ENCODE results near the gene OGN.
"Not testable (repeated sequence)": the region's sequence is repeated elsewhere in the genome, so short reads cannot be mapped to it uniquely, and the experiment has no call there.

The OGN gene

GRCh38 chr9:92404042-92404836 lies at the start of gene OGN:
TSS of gene OGN (minus strand) at chr9:92404578. CDS start at chr9:92403407, 1,171 bp downstream.
- no peak for DNase-seq (ENCODE audit: low read depth)

GRCh38 chr9:92446536-92446935 lies 42.2 kb upstream of the OGN start:
- DNase-seq (ENCODE audit: low read depth), result no peak

DNA sequence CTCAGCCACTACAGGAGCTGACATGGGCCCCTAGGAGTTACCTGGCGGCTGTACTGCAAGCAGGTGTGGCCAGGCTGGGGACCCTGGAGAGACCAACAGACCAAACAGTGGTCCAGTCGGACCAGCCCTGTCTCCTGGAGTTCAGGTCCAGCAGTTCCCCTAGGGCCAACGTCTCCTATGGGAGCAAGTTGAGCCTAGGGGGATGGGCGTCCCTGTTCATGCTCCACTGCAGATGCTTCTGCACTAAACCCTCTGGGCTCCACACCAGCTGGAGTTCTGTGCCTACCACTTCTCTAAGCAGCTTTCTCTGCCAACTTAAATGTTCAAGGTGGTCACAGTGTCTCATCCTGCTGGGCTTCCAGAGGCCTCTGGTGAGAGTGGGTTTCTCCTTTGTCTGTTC lies 40.5 kb upstream of the OGN start:
- no peak for DNase-seq (ENCODE audit: low read depth)

DNA sequence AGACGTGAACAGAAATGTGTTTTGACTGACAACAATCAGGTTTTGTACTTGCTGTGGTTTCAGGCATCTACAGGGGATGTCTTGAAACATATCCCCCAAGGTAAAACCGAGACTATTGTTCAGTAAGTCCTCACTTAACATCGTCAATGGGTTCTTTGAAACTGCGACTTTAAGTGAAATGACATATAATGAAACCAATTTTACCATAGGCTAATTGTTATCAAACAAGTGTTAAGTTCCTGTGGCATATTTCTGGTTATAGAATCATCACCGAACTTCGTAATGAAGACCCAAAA lies 36.3 kb upstream of the OGN start:
- DNase-seq (ENCODE audit: low read depth), result no peak

DNA sequence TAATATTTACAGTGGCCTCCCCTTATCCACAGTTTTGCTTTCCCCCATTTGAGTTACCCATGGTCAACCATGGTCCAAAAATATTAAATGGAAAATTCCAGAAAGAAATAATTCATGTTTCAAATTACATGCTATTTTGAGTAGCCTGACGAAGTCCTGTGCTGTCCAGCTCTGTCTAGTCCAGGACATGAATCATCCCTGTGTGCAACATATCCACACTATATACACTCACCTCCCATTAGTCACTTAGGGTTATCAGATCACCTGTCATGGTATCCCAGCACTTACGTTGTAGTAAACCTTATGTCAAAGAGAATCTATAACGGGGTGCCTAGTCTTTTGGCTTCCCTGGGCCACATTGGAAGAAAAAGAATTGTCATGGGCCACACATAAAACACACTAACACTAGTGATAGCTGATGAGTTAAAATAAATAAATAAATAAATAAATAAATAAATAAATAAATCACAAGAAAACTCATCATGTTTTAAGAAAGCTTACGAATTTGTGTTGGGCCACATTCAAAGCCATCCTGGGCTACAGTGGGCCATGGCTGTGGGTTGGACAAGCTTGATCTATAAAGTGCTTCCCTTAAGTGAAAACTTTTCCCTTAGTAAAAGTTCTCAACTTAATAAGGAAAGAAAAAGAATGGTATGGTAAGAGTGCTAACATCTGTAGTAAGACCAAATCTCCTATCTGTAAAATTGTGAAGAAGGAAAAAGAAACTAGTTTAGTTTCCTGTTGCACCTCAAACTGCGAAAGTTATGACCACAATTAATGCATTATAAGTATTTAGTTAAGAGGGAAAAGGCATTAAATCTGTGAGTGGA lies 35.8 kb upstream of the OGN start:
- DNase-seq (ENCODE audit: low read depth), result no peak

GRCh38 chr9:92438900-92439526 lies 34.6 kb upstream of the OGN start:
- no peak for DNase-seq (ENCODE audit: low read depth)

DNA sequence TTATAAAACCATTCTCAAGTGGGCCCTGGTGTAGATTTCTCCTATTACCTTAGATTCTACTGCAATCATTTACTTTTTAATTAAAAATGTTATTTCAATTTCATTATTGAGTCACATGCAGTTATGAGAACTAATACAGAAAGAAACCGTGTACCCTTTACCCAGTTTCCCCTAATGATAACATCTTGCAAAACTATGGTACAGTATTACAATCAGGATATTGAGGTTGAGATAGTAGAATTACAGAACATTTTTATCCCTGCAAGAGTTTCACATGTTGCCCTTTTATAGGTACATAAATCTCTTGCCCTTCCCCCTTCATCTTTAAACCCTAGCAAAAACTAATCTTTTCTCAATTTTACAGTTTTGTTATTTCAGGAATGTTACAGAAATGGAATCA lies 30.9 kb upstream of the OGN start:
- no peak for DNase-seq (ENCODE audit: low read depth)

DNA sequence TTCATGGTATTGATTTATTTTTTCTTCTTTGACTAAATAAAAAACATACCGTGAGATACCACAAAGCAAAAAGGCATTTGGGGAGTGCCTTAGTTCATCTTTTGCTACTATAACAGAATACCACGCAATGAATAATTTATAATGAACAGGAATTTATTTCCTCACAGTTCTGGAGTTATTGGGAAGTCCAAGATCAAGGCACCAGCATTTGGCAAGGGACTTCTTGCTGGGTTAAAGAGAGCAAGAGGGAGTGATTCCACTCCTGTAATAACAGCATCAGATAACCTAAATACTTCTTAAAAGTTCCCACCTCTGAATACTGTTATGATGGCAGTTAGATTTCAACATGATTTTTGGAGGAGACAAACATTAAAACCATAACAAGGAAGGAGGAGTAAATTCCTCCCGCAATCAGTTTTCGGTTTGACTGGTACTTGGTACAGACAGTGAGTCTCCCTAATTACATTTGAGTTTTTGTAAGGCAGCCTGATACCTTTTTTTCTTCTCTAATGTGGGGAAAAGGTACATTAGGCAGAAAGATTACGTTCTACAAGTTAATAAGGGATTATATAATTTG lies 28.7 kb upstream of the OGN start:
- DNase-seq (ENCODE audit: low read depth), result no peak

- DNase-seq (ENCODE audit: low read depth), result no peak
Observed at GRCh38 chr9:92432350-92432749, 28.0 kb upstream of the OGN start.

DNA sequence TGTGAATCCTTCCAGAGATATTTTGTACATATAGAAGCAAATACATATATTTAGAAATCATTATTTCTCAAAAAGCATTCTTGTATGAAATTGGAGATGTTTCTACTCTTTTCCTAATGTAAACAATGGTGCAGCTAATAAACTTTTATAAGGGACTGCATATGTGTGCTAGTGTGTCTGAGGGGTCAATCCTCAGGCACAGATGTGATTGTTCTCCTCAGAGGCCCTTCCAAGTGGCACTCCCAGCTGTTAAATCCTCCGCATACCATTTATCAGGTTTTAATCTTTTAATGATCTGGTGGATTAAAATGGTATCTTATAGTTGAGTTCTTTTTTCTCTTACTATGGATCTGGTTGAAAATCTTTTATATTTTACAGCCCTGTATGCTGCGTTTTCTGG lies 25.5 kb upstream of the OGN start:
- no peak for DNase-seq (ENCODE audit: low read depth)

- DNase-seq (ENCODE audit: low read depth), result no peak
Observed at GRCh38 chr9:92426501-92427145, 22.2 kb upstream of the OGN start.

DNA sequence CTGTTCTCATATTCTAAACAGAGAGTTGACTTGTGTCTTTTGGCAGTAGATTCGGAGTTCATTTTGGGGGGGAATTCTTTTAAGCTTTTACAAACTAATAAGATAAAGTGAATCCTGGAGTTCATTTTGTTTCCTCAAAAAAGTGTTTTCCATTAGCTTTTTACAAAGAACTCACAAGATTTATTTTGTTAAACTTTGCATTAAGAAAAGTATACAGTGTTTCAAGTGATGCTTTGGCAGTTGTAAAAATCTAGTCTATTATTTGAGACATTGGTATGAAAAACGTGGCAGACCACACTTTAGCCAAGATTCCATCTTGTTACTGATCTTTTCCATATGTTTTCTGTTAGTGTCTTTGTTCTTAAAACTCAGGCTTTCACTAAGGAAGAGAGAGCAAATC lies 21.1 kb upstream of the OGN start:
- DNase-seq (ENCODE audit: low read depth), result no peak

DNA sequence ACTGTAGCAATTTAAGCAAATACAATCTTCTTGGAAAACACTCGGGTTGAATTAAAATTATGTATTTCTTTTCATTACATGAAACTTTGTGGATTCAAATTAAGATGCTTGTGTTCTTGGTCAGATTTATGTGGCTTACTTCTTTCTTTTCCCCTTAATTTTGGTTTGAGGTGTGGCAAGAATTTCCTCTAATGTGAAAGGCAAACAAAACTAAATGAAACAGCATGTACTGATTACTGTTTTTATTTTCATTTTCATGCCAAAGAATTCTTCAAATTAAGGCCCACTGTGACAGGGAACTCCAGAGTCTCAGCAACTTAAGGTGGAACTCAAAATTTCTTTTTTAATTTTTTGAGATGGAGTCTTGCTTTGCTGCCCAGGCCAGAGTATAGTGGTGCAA lies 20.0 kb upstream of the OGN start, which contains the start of gene OMD:
TSS of gene OMD (minus strand) at position 132 of the 400 bp plus-strand sequence. CDS start 6,913 bp downstream, outside the sequence.
- no peak for DNase-seq (ENCODE audit: low read depth)

DNA sequence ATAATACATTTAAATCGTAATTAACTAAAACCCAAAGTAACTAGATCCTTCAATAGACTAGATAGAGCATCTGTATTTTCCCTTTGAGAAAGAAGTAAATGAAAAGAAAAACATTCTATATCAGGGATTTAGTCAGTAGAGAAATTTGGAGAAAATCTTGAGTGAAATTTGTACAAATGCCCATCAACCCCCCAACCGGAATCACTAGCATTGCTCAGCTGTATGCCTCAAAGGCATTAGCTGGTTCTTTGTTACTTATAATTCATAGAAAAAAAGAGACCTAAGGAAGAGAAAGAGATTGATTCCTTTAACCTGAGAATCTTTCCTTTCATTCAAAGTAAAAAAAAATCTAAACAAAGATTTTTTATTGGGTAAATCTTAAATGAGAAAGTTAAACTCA lies 19.2 kb upstream of the OGN start:
- no peak for DNase-seq (ENCODE audit: low read depth)

DNA sequence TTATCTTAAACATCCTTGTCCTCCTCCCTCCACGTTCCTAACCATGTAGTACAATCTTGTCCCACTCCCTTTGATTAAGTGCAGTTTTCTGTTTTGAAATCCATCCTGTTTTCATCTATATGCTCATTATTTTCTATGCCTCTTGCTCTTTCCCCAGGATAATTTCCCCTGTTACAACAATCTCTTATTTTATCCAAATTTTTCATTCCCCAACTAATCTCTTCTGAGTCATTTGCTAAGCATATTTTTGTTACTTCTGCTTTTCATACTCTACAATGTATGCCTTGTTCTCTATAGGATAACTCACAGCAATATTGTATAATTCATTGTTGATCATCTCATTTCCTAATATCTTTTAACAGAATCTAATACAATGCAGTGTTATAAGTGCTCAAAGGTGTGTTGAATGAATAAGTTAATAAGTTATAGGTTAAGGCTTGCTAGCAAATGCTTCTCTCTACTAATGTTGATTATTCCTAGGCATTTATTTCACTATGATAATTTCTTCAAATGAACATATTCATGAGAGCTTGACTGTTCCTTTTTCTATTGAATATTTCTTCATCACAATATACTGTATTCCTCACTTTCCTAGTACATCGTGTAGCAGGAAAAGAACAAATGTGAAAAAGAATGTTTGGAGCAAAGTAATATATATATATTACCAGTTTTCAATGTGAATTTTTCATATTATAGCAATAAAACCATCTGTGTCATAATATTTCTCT lies 18.4 kb upstream of the OGN start:
- DNase-seq (ENCODE audit: low read depth), result no peak

- DNase-seq (ENCODE audit: low read depth), result no peak
Observed at GRCh38 chr9:92414566-92414965, 10.2 kb upstream of the OGN start.

GRCh38 chr9:92411157-92411556 lies 6.8 kb upstream of the OGN start:
- DNase-seq (ENCODE audit: low read depth), result not testable (repeated sequence)

DNA sequence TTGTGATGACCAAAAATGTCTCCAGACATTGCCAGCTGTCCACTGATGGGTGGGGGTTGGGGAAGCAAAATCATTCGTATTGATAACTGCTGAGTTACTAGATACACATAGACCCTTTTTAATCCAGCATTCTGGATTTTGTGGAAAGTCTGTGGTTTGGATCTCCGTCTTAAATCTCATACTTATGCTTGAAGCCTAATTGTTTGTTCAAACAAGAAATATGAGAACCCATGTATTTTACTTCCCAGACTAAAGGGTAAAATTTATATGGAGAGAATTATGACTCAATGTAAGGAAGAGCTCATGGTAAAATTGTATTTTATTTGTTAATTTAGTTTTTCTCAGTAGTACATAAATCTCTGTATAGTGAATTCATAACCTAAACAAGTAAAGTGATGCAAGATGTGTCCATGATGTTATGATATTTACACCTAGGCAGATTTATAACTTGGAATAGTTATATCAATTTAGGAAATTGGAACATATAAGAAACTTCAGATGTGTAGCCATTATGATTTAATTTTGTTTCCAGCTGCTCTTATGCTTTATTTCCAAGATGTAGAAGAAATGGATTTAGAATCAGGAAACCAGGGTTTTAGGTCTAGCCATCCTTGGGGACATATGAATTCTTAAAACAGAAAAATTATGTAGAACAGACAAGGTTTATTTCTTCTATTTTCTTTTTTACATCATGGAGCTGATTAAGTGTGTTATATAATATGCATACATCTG lies 4.5 kb upstream of the OGN start:
- DNase-seq (ENCODE audit: low read depth), result no peak

GRCh38 chr9:92407818-92408217 lies 3.4 kb upstream of the OGN start:
- DNase-seq (ENCODE audit: low read depth), result no peak

DNA sequence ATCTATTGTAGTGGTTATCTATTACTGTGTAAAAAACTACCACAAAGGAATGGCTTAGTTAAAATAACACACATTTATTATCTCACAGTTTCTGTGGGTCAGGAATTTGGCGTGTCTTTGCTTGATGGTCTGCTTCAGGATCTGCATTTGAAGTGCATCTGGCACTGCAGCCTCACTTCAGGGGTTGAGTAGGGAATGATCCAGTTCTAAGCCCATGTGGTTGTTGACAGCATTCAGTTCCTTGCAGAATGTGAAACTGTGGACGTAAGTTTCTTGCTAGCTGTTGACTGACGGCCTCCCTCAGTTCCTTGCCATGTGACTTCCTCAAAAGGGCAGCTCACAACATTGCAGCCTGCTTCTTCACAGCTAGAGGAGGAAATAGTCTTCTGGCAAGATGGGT lies 2.1 kb upstream of the OGN start:
- DNase-seq (ENCODE audit: low read depth), result no peak

DNA sequence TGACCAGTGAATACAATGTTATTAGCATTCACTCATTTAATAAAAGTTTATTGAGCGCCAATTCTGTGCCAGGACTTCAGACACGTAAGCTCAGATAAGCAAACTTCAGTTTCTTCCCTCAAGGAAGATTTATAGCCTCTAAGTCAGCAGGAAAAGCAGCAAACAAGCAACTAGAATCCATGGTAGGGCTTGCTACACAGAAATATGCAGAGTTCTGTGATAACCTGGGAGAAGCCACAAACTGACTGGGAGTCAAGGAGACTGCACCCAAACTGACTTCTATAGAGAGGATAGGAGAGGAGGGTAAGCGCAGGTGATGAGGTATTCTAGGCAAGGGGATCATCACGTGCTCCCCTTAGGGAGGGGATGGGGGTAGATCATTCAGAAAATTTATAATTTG lies 1.4 kb upstream of the OGN start:
- DNase-seq (ENCODE audit: low read depth), result no peak

All from stimulated activated CD8-positive, alpha-beta memory T cell treated with anti-CD3 and anti-CD28 coated beads, Interleukin-15, amount 100 ng/mL, for 1 hour (primary cell).